ENCODE measurements around the gene GNAO1. TPM values are rescaled to one million over a fixed set of nuclear protein-coding genes. Genes with fewer than 3 reads are reported as not detected.

Gene GNAO1
- total RNA-seq, 1 donor from 2014 or later, result 1.9 TPM

GRCh38 chr16:56255904-56256303 is 64.6 kb downstream of the GNAO1 start:
- no peaks in the 10 kb centered on the region for H3F3A ChIP-seq (ENCODE audit: low read depth)
- H3K27me3 ChIP-seq, result no peaks in the 10 kb centered on the region
- no peak overlapping the region for H3K4me2 ChIP-seq
- H3K27ac ChIP-seq, result no peak overlapping the region
- no peaks in the 10 kb centered on the region for H3K36me3 ChIP-seq
- Mint-ChIP-seq H3K4me3 (no peak overlapping the region), H3K27ac (no peak overlapping the region), H3K27me3 (ENCODE audit: insufficient read depth, low read depth) (peaks cover 6% of the 10 kb centered on the region), H3K36me3 (no peaks in the 10 kb centered on the region), H3K4me1 (peaks cover 2% of the 10 kb centered on the region), H3K9me3 (no peaks in the 10 kb centered on the region)
- no peaks in the 10 kb centered on the region for H3K9me3 ChIP-seq (ENCODE audit: low read depth)
- TF ChIP-seq EZH2 (IDR thresholded peaks at IDR 0.05) (no peak), CTCF (IDR thresholded peaks at IDR 0.05) (no peak)
- no peak overlapping the region for H2AFZ ChIP-seq (replicated peaks)
- no peaks in the 10 kb centered on the region for H3K4me1 ChIP-seq
- no peak overlapping the region for H3K4me3 ChIP-seq
- H3K79me2 ChIP-seq (ENCODE audit: low read depth), result no peaks in the 10 kb centered on the region
- no peak overlapping the region for H3K9ac ChIP-seq
- H4K20me1 ChIP-seq (ENCODE audit: low read depth), result no peaks in the 10 kb centered on the region
- DNase-seq (ENCODE audit: low spot score), result no peak

- Histone ChIP-seq H3F3A (ENCODE audit: low read depth) (no peaks in the 10 kb centered on the region), H4K20me1 (ENCODE audit: low read depth) (no peaks in the 10 kb centered on the region), H2AFZ (replicated peaks) (no peak overlapping the region), H3K4me2 (no peak overlapping the region), H3K27me3 (no peaks in the 10 kb centered on the region), H3K9ac (no peak overlapping the region), H3K27ac (no peak overlapping the region), H3K4me1 (no peaks in the 10 kb centered on the region), H3K79me2 (ENCODE audit: low read depth) (no peaks in the 10 kb centered on the region), H3K4me3 (no peak overlapping the region), H3K9me3 (ENCODE audit: low read depth) (no peaks in the 10 kb centered on the region), H3K36me3 (no peaks in the 10 kb centered on the region)
- TF ChIP-seq EZH2 (IDR thresholded peaks at IDR 0.05), result no peak
- no peak for TF ChIP-seq EZH2phosphoT487 (IDR thresholded peaks at IDR 0.05)
- TF ChIP-seq CTCF (IDR thresholded peaks at IDR 0.05), result no peak
- no peaks in the 10 kb centered on the region for H3K9me3 Mint-ChIP-seq
- no peak for DNase-seq (ENCODE audit: low spot score)
- no peak overlapping the region for H3K4me3 Mint-ChIP-seq
- peaks cover 2% of the 10 kb centered on the region for H3K27me3 Mint-ChIP-seq (ENCODE audit: insufficient read depth, low read depth)
- no peaks in the 10 kb centered on the region for H3K36me3 Mint-ChIP-seq
- peaks cover 4% of the 10 kb centered on the region for H3K4me1 Mint-ChIP-seq
- H3K27ac Mint-ChIP-seq, result no peak overlapping the region
These were observed 66.0 kb downstream of the GNAO1 start for GRCh38 chr16:56257239-56257638.

GRCh38 chr16:56257666-56258342 is 66.5 kb downstream of the GNAO1 start:
- Mint-ChIP-seq H3K9me3 (no peaks in the 10 kb centered on the region), H3K4me1 (peaks cover 4% of the 10 kb centered on the region), H3K27me3 (ENCODE audit: insufficient read depth, low read depth) (peaks cover 2% of the 10 kb centered on the region), H3K36me3 (no peaks in the 10 kb centered on the region), H3K4me3 (no peak overlapping the region), H3K27ac (no peak overlapping the region)
- Histone ChIP-seq H3F3A (ENCODE audit: low read depth) (no peaks in the 10 kb centered on the region), H3K27me3 (no peaks in the 10 kb centered on the region), H3K4me2 (no peak overlapping the region), H2AFZ (replicated peaks) (no peak overlapping the region), H3K79me2 (ENCODE audit: low read depth) (no peaks in the 10 kb centered on the region), H3K36me3 (no peaks in the 10 kb centered on the region), H3K4me1 (no peaks in the 10 kb centered on the region), H3K9me3 (ENCODE audit: low read depth) (no peaks in the 10 kb centered on the region), H3K9ac (no peak overlapping the region), H3K4me3 (no peak overlapping the region), H4K20me1 (ENCODE audit: low read depth) (no peaks in the 10 kb centered on the region), H3K27ac (no peak overlapping the region)
- TF ChIP-seq EZH2 (IDR thresholded peaks at IDR 0.05) (no peak), EZH2phosphoT487 (IDR thresholded peaks at IDR 0.05) (no peak), CTCF (IDR thresholded peaks at IDR 0.05) (no peak)
- no peak for DNase-seq (ENCODE audit: low spot score)

Measured in neural progenitor cell (in vitro differentiated cells).